H9 (cell line): ENCODE measurements around the gene GARS1. TPM values are rescaled to one million over a fixed set of nuclear protein-coding genes. Genes with fewer than 3 reads are reported as not detected.

Experiments
- DNase-seq: peaks from one replicate; pipeline ENCODE4 v3.0.0-alpha.2; 2017
- H2AFZ ChIP-seq: one replicate; pipeline ENCODE4 v1.6.1; 2013; ENCODE audit warnings: mild to moderate bottlenecking, low read length, control low read depth, moderate library complexity
- H2AK5ac ChIP-seq: 2 replicates; pipeline ENCODE4 v1.6.1; 2013; ENCODE audit warnings: low read length, control low read depth, mixed read lengths; ENCODE audit not compliant: insufficient read length
- H2BK120ac ChIP-seq: one replicate; pipeline ENCODE4 v1.6.1; 2013; ENCODE audit warnings: low read depth, mild to moderate bottlenecking, low read length, control low read depth, inconsistent platforms; ENCODE audit not compliant: poor library complexity, severe bottlenecking
- H2BK12ac ChIP-seq: 2 replicates; pipeline ENCODE4 v1.6.1; 2013; ENCODE audit warnings: low read length, control low read depth, mixed read lengths, low read depth; ENCODE audit not compliant: insufficient read length
- H2BK15ac ChIP-seq: 2 replicates; pipeline ENCODE4 v1.6.1; 2013; ENCODE audit warnings: low read depth, low read length, control low read depth
- H2BK20ac ChIP-seq: one replicate; pipeline ENCODE4 v1.6.1; 2013; ENCODE audit warnings: low read depth, mild to moderate bottlenecking, low read length, control low read depth, inconsistent platforms; ENCODE audit not compliant: poor library complexity, severe bottlenecking
- H2BK5ac ChIP-seq: 2 replicates; pipeline ENCODE4 v1.6.1; 2013; ENCODE audit warnings: low read length, control low read depth, mixed read lengths; ENCODE audit not compliant: insufficient read length
- H3K14ac ChIP-seq: 2 replicates; pipeline ENCODE4 v1.6.1; 2013; ENCODE audit warnings: low read length, control low read depth; ENCODE audit not compliant: insufficient read depth
- H3K18ac ChIP-seq: 2 replicates; pipeline ENCODE4 v1.6.1; 2013; ENCODE audit warnings: low read depth, mild to moderate bottlenecking, mixed read lengths, low read length, control low read depth; ENCODE audit not compliant: insufficient read length
- H3K23ac ChIP-seq: 2 replicates; pipeline ENCODE4 v1.6.1; 2013; ENCODE audit warnings: low read length, control low read depth, mixed read lengths, low read depth; ENCODE audit not compliant: insufficient read length
- H3K23me2 ChIP-seq: 2 replicates; pipeline ENCODE4 v1.6.1; 2013; ENCODE audit warnings: low read depth, mild to moderate bottlenecking, mixed read lengths, low read length, control low read depth; ENCODE audit not compliant: insufficient read length, poor library complexity, severe bottlenecking
- H3K27ac ChIP-seq: 2 replicates; pipeline ENCODE4 v1.5.1; 2013; ENCODE audit warnings: low read length, control low read depth, mixed read lengths, low read depth; ENCODE audit not compliant: insufficient read length
- H3K27me3 ChIP-seq: 2 replicates; pipeline ENCODE4 v1.6.1; 2013; ENCODE audit warnings: low read length, control low read depth, inconsistent platforms; ENCODE audit not compliant: insufficient read depth
- H3K4ac ChIP-seq: 2 replicates; pipeline ENCODE4 v1.6.1; 2013; ENCODE audit warnings: low read depth, mild to moderate bottlenecking, control low read depth, inconsistent platforms, low read length, moderate library complexity
- H3K4me1 ChIP-seq: 2 replicates; pipeline ENCODE4 v1.6.1; 2013; ENCODE audit warnings: low read length, control low read depth, inconsistent platforms; ENCODE audit not compliant: insufficient read depth
- H3K4me2 ChIP-seq: 2 replicates; pipeline ENCODE4 v1.6.1; 2013; ENCODE audit warnings: low read length, control low read depth, mixed read lengths; ENCODE audit not compliant: insufficient read length, insufficient read depth
- H3K56ac ChIP-seq: 2 replicates; pipeline ENCODE4 v1.6.1; 2013; ENCODE audit warnings: low read depth, mild to moderate bottlenecking, mixed read lengths, low read length, control low read depth; ENCODE audit not compliant: insufficient read length
- H3K79me1 ChIP-seq: 2 replicates; pipeline ENCODE4 v1.6.1; 2013; ENCODE audit warnings: low read depth, mild to moderate bottlenecking, moderate library complexity, low read length, control low read depth, inconsistent platforms; ENCODE audit not compliant: insufficient read depth, poor library complexity, severe bottlenecking
- H3K79me2 ChIP-seq: 2 replicates; pipeline ENCODE4 v1.6.1; 2013; ENCODE audit warnings: low read length, control low read depth, inconsistent platforms; ENCODE audit not compliant: insufficient read depth
- H3K9ac ChIP-seq: 2 replicates; pipeline ENCODE4 v1.6.1; 2013; ENCODE audit warnings: low read length, control low read depth, mixed read lengths; ENCODE audit not compliant: insufficient read length; ENCODE audit errors: extremely low read depth
- H3K9me3 ChIP-seq: one replicate; pipeline ENCODE4 v1.6.1; 2013; ENCODE audit warnings: low read depth, low read length, inconsistent platforms; ENCODE audit not compliant: control insufficient read depth
- H3T11ph ChIP-seq: one replicate; pipeline ENCODE4 v1.6.1; 2013; ENCODE audit warnings: mild to moderate bottlenecking, low read length, control low read depth, inconsistent platforms
- H4K20me1 ChIP-seq: one replicate; pipeline ENCODE4 v1.6.1; 2013; ENCODE audit not compliant: control insufficient read depth, insufficient read length, insufficient read depth
- H4K5ac ChIP-seq: 2 replicates; pipeline ENCODE4 v1.6.1; 2013; ENCODE audit warnings: low read depth, mild to moderate bottlenecking, mixed read lengths, low read length, control low read depth; ENCODE audit not compliant: insufficient read length
- H4K8ac ChIP-seq: replicated peaks from 2 replicates; pipeline ENCODE4 v1.6.1; 2013; ENCODE audit warnings: low read length, control low read depth, mixed read lengths, low read depth; ENCODE audit not compliant: insufficient read length
- H4K91ac ChIP-seq: 2 replicates; pipeline ENCODE4 v1.6.1; 2013; ENCODE audit warnings: low read depth, mild to moderate bottlenecking, moderate library complexity, mixed read lengths, low read length, control low read depth; ENCODE audit not compliant: insufficient read length
- H3K27ac Mint-ChIP-seq, 3 experiments: 2 replicates in 2 of 3; 3 replicates in 1 of 3; pipeline ENCODE4 v1.8.0; 2020 to 2021; ENCODE audit warnings: mixed read lengths in 3 of 3, mild to moderate bottlenecking in 1 of 3, moderate library complexity in 1 of 3
- H3K27me3 Mint-ChIP-seq: 2 replicates; pipeline ENCODE4 v1.8.0; 2021; ENCODE audit warnings: low read depth, mild to moderate bottlenecking, moderate library complexity, mixed read lengths
- H3K36me3 Mint-ChIP-seq, 3 experiments: 2 replicates in 2 of 3; 3 replicates in 1 of 3; pipeline ENCODE4 v1.8.0; 2020 to 2021; ENCODE audit warnings: low read depth in 3 of 3, mixed read lengths in 3 of 3; ENCODE audit not compliant: insufficient read depth in 1 of 3
- H3K4me1 Mint-ChIP-seq, 2 experiments: 2 replicates each; pipeline ENCODE4 v1.8.0; 2020; ENCODE audit warnings: mixed read lengths in 2 of 2
- H3K4me3 Mint-ChIP-seq, 2 experiments: 2 replicates in 1 of 2; 3 replicates in 1 of 2; pipeline ENCODE4 v1.8.0; 2020 to 2021; ENCODE audit warnings: mild to moderate bottlenecking in 2 of 2, mixed read lengths in 2 of 2, moderate library complexity in 1 of 2
- H3K9me3 Mint-ChIP-seq, 2 experiments: 2 replicates in 1 of 2; 3 replicates in 1 of 2; pipeline ENCODE4 v1.8.0; 2020; ENCODE audit warnings: mild to moderate bottlenecking in 2 of 2, mixed read lengths in 2 of 2, moderate library complexity in 1 of 2
- WGBS: extraction: QIAGEN DNeasy Blood & Tissue Kit; methylation state at CpG from one replicate; pipeline ENCODE4 v1.1.7; 2013; ENCODE audit warnings: missing lambda C conversion rate, low lambda C conversion rate, mixed read lengths; ENCODE audit not compliant: insufficient read length; ENCODE audit errors: extremely low coverage; 5-methylcytosine and 5-hydroxymethylcytosine counted together
- total RNA-seq: library from RNA; stranded (reverse); gene quantifications from 2 replicates; pipeline ENCODE4 v1.2.1, GENCODE V29; 2021
- TF ChIP-seq, protein P1 (sequence below): fragments of 200-600 bp; sonication (generic); conservative IDR thresholded peaks from 3 replicates; pipeline ENCODE4 v1.8.0; 2021; ENCODE audit warnings: antibody characterized with exemption, mild to moderate bottlenecking

GARS1 gene
- total RNA-seq, 1 experiment from 2014 or later: 234 TPM

DNA sequence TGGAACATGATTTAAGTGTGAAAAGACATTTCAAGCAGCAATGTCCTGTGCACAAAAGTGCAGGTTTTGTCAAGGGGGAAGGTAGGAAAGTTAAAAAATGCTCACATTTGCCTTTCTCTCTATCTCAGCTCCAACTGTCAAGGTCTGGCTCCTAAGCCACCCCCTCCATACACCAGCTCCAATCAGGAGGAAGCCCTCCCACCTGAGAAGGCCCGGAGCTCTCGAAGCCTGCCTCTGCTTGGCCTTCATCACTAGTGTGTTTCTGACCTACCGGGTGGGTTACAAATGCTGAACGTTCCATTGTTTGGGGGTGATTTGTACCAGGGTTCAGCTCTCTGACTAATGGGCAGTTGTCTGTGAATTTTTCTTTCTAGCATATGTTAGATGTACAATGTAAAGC, 73.4 kb downstream of the GARS1 start:
- WGBS: no CpG with 5 or more reads among the region's 4 CpGs
- no peak overlapping the region for H4K8ac ChIP-seq
- peaks cover 4% of the 10 kb centered on the region; the same call in 1 of the 2 replicates for H3K27me3 Mint-ChIP-seq

More for the DNA sequence above, 73.4 kb downstream of the GARS1 start:
- H3K36me3 Mint-ChIP-seq: no peaks in the 10 kb centered on the region
- Histone ChIP-seq H2AFZ (no peak overlapping the region), H3K27me3 (no peaks in the 10 kb centered on the region), H4K91ac (no peak overlapping the region), H4K20me1 (no peaks in the 10 kb centered on the region), H3K56ac (no peak overlapping the region), H2BK120ac (no peak overlapping the region), H3K23ac (no peak overlapping the region), H3K79me2 (no peaks in the 10 kb centered on the region), H3K27ac (no peak overlapping the region), H3K4me2 (no peak overlapping the region), H3K4me1 (no peaks in the 10 kb centered on the region), H3K4ac (no peak overlapping the region), H2BK15ac (no peak overlapping the region), H3K14ac (no peak overlapping the region), H3K9me3 (no peaks in the 10 kb centered on the region), H4K5ac (no peak overlapping the region), H3K18ac (no peak overlapping the region), H2BK20ac (no peak overlapping the region), H3K79me1 (no peaks in the 10 kb centered on the region), H2AK5ac (no peak overlapping the region), H3K9ac (no peak overlapping the region), H3T11ph (no peak overlapping the region), H2BK5ac (no peak overlapping the region), H2BK12ac (no peak overlapping the region), H3K23me2 (no peaks in the 10 kb centered on the region)
- no peak for DNase-seq
- no peaks in the 10 kb centered on the region for H3K9me3 Mint-ChIP-seq
- H3K4me1 Mint-ChIP-seq: peaks cover 11 to 16% of the 10 kb centered on the region in 2 experiments
- TF ChIP-seq, protein P1, sequence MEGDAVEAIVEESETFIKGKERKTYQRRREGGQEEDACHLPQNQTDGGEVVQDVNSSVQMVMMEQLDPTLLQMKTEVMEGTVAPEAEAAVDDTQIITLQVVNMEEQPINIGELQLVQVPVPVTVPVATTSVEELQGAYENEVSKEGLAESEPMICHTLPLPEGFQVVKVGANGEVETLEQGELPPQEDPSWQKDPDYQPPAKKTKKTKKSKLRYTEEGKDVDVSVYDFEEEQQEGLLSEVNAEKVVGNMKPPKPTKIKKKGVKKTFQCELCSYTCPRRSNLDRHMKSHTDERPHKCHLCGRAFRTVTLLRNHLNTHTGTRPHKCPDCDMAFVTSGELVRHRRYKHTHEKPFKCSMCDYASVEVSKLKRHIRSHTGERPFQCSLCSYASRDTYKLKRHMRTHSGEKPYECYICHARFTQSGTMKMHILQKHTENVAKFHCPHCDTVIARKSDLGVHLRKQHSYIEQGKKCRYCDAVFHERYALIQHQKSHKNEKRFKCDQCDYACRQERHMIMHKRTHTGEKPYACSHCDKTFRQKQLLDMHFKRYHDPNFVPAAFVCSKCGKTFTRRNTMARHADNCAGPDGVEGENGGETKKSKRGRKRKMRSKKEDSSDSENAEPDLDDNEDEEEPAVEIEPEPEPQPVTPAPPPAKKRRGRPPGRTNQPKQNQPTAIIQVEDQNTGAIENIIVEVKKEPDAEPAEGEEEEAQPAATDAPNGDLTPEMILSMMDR: no peak
- H3K4me3 Mint-ChIP-seq: no peak overlapping the region
- H3K27ac Mint-ChIP-seq: no peak overlapping the region
